ENCODE results near the gene GORASP1.

- TF ChIP-seq CTCF (conservative IDR thresholded peaks at IDR 0.05 in 1 of 2, IDR thresholded peaks at IDR 0.05 in 1 of 2; ENCODE audit: low read depth in 1 of 2, low read length in 2 of 2), result no peak
- no peak for TF ChIP-seq EZH2 (IDR thresholded peaks at IDR 0.05; ENCODE audit: low read length, missing control alignments)
Observed at GRCh38 chr3:39143051-39143885, 35.8 kb upstream of the GORASP1 start.

Data from fibroblast of lung (primary cell).